Neural progenitor cell (in vitro differentiated cells): Measurements from ENCODE around the gene TAF11L10. TPM values are rescaled to one million over a fixed set of nuclear protein-coding genes. Genes with fewer than 3 reads are reported as not detected.
"Not testable (repeated sequence)": the region's sequence is repeated elsewhere in the genome, so short reads cannot be mapped to it uniquely, and the experiment has no call there.

ENCODE experiments used
- DNase-seq: peaks from one replicate; pipeline ENCODE4 v3.0.0-alpha.2; 2016; ENCODE audit warnings: low spot score
- H2AFZ ChIP-seq: fragments of 200-600 bp; sonication (generic); replicated peaks from 2 replicates; pipeline ENCODE4 v1.6.1; 2016; ENCODE audit warnings: antibody characterized with exemption
- H3F3A ChIP-seq: fragments of 200-600 bp; sonication (generic); 2 replicates; pipeline ENCODE4 v1.6.1; 2016; ENCODE audit warnings: antibody characterized with exemption, low read depth
- H3K27ac ChIP-seq: fragments of 200-600 bp; sonication (generic); 2 replicates; pipeline ENCODE4 v1.5.1; 2016; ENCODE audit warnings: mild to moderate bottlenecking
- H3K27me3 ChIP-seq: fragments of 200-600 bp; sonication (generic); 2 replicates; pipeline ENCODE4 v1.6.1; 2016; ENCODE audit warnings: mild to moderate bottlenecking, moderate library complexity
- H3K36me3 ChIP-seq: fragments of 200-600 bp; sonication (generic); 2 replicates; pipeline ENCODE4 v1.5.1; 2016
- H3K4me1 ChIP-seq: fragments of 200-600 bp; sonication (generic); 2 replicates; pipeline ENCODE4 v1.6.1; 2016; ENCODE audit warnings: mixed run types
- H3K4me2 ChIP-seq: fragments of 200-600 bp; sonication (generic); 2 replicates; pipeline ENCODE4 v1.6.1; 2016
- H3K4me3 ChIP-seq: fragments of 200-600 bp; sonication (generic); 2 replicates; pipeline ENCODE4 v1.5.1; 2016
- H3K79me2 ChIP-seq: fragments of 200-600 bp; sonication (generic); 2 replicates; pipeline ENCODE4 v1.6.1; 2016; ENCODE audit warnings: low read depth
- H3K9ac ChIP-seq: fragments of 200-600 bp; sonication (generic); 2 replicates; pipeline ENCODE4 v1.6.1; 2016
- H3K9me3 ChIP-seq: fragments of 200-600 bp; sonication (generic); 2 replicates; pipeline ENCODE4 v1.5.1; 2016; ENCODE audit warnings: low read depth
- H4K20me1 ChIP-seq: fragments of 200-600 bp; sonication (generic); 2 replicates; pipeline ENCODE4 v1.6.1; 2016; ENCODE audit warnings: low read depth
- H3K27ac Mint-ChIP-seq: 3 replicates; pipeline ENCODE4 v1.8.0; 2021; ENCODE audit warnings: mixed read lengths
- H3K27me3 Mint-ChIP-seq: 2 replicates; pipeline ENCODE4 v1.8.0; 2022; ENCODE audit warnings: low read depth, mild to moderate bottlenecking, inconsistent platforms, moderate library complexity, mixed read lengths; ENCODE audit not compliant: insufficient read depth
- H3K36me3 Mint-ChIP-seq: 3 replicates; pipeline ENCODE4 v1.8.0; 2021; ENCODE audit warnings: mixed read lengths
- H3K4me1 Mint-ChIP-seq: 3 replicates; pipeline ENCODE4 v1.8.0; 2021; ENCODE audit warnings: mixed read lengths
- H3K4me3 Mint-ChIP-seq: 3 replicates; pipeline ENCODE4 v1.8.0; 2021; ENCODE audit warnings: mild to moderate bottlenecking, moderate library complexity, mixed read lengths
- H3K9me3 Mint-ChIP-seq: 3 replicates; pipeline ENCODE4 v1.8.0; 2020; ENCODE audit warnings: mixed read lengths
- EZH2 ChIP-seq: fragments of 200-600 bp; sonication (generic); IDR thresholded peaks from 2 replicates; pipeline ENCODE4 v1.6.1; 2017; ENCODE audit warnings: antibody characterized with exemption, mild to moderate bottlenecking, moderate library complexity
- EZH2phosphoT487 ChIP-seq: fragments of 200-600 bp; sonication (generic); IDR thresholded peaks from 2 replicates; pipeline ENCODE4 v1.6.1; 2017; ENCODE audit warnings: antibody characterized with exemption
- total RNA-seq: library from RNA; depleted of rRNA; stranded (reverse); fragments of >200 nt; gene quantifications from 2 replicates; pipeline ENCODE4 v1.2.3, GENCODE V29; 2015; ENCODE audit warnings: low replicate concordance
- TF ChIP-seq, protein P1 (sequence below): fragments of 200-600 bp; sonication (generic); IDR thresholded peaks from 2 replicates; pipeline ENCODE4 v1.5.1; 2017; ENCODE audit warnings: antibody characterized with exemption, mild to moderate bottlenecking

Gene TAF11L10
- total RNA-seq, 1 donor from 2014 or later: not detected

DNA sequence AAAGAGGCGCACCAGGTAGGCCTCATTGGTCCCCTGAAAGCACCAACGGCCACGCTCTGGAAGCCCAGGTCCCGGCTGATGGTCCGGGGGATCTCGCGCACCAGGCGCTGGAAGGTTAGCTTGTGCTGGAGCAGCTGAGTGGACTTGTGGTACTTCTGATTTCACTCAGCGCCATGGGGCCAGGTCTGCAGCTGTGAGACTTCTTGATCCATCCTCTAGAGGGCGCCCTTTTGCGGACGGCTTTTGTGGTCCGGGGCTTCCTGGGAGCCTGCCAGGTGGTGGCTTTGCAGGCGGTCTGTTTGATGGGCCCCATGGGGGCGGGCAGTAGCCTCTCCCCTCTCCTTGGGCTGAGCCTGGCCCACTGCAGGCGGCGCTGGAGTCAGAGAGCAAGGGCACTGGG is 23.0 kb upstream of the TAF11L10 start:
- Histone ChIP-seq H2AFZ (no peak overlapping the region), H3K9me3 (no peaks in the 10 kb centered on the region), H3K4me2 (no peak overlapping the region), H3K27me3 (no peaks in the 10 kb centered on the region), H3K79me2 (no peaks in the 10 kb centered on the region), H4K20me1 (no peaks in the 10 kb centered on the region), H3F3A (no peaks in the 10 kb centered on the region), H3K27ac (no peak overlapping the region), H3K36me3 (no peaks in the 10 kb centered on the region), H3K4me1 (no peaks in the 10 kb centered on the region), H3K9ac (no peak overlapping the region), H3K4me3 (no peak overlapping the region)
- TF ChIP-seq EZH2phosphoT487 (no peak), EZH2 (no peak)
- TF ChIP-seq, protein P1, sequence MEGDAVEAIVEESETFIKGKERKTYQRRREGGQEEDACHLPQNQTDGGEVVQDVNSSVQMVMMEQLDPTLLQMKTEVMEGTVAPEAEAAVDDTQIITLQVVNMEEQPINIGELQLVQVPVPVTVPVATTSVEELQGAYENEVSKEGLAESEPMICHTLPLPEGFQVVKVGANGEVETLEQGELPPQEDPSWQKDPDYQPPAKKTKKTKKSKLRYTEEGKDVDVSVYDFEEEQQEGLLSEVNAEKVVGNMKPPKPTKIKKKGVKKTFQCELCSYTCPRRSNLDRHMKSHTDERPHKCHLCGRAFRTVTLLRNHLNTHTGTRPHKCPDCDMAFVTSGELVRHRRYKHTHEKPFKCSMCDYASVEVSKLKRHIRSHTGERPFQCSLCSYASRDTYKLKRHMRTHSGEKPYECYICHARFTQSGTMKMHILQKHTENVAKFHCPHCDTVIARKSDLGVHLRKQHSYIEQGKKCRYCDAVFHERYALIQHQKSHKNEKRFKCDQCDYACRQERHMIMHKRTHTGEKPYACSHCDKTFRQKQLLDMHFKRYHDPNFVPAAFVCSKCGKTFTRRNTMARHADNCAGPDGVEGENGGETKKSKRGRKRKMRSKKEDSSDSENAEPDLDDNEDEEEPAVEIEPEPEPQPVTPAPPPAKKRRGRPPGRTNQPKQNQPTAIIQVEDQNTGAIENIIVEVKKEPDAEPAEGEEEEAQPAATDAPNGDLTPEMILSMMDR: peak; percentile 48
- H3K4me1 Mint-ChIP-seq: no peaks in the 10 kb centered on the region
- H3K36me3 Mint-ChIP-seq: no peaks in the 10 kb centered on the region
- H3K4me3 Mint-ChIP-seq: no peak overlapping the region
- H3K9me3 Mint-ChIP-seq: no peaks in the 10 kb centered on the region
- DNase-seq: no peak
- no peak overlapping the region for H3K27ac Mint-ChIP-seq
- no peaks in the 10 kb centered on the region for H3K27me3 Mint-ChIP-seq

DNA sequence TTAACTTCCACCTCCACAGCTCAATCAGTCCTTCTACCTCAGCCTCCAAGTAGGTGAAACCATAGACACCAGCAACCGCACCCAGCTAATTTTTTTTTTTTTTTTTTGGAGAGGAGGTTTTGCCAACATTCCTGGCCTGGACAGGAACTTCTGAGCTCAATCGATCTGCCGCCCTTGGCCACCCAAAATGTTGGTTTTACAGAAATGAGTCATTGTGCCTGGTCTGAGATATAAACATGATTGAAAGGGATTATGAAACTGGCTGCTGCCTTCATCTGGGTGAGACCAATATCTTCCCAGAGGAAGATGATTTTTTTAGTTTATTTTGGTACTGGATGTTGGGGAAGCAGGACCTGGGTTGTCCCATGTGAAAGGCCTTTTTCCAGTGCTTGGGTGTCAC is 21.7 kb upstream of the TAF11L10 start:
- Histone ChIP-seq H3K27ac (no peak overlapping the region), H4K20me1 (no peaks in the 10 kb centered on the region), H3K79me2 (no peaks in the 10 kb centered on the region), H3K9me3 (no peaks in the 10 kb centered on the region), H3K27me3 (no peaks in the 10 kb centered on the region), H3K4me1 (no peaks in the 10 kb centered on the region), H3K9ac (no peak overlapping the region), H3F3A (no peaks in the 10 kb centered on the region), H2AFZ (no peak overlapping the region), H3K4me3 (no peak overlapping the region), H3K36me3 (no peaks in the 10 kb centered on the region), H3K4me2 (no peak overlapping the region)
- no peaks in the 10 kb centered on the region for H3K36me3 Mint-ChIP-seq
- H3K4me3 Mint-ChIP-seq: no peak overlapping the region
- no peaks in the 10 kb centered on the region for H3K27me3 Mint-ChIP-seq
- H3K4me1 Mint-ChIP-seq: no peaks in the 10 kb centered on the region
- DNase-seq: no peak
- TF ChIP-seq EZH2phosphoT487: no peak
- no peak for TF ChIP-seq EZH2
- TF ChIP-seq, protein P1: no peak
- H3K9me3 Mint-ChIP-seq: no peaks in the 10 kb centered on the region
- no peak overlapping the region for H3K27ac Mint-ChIP-seq

DNA sequence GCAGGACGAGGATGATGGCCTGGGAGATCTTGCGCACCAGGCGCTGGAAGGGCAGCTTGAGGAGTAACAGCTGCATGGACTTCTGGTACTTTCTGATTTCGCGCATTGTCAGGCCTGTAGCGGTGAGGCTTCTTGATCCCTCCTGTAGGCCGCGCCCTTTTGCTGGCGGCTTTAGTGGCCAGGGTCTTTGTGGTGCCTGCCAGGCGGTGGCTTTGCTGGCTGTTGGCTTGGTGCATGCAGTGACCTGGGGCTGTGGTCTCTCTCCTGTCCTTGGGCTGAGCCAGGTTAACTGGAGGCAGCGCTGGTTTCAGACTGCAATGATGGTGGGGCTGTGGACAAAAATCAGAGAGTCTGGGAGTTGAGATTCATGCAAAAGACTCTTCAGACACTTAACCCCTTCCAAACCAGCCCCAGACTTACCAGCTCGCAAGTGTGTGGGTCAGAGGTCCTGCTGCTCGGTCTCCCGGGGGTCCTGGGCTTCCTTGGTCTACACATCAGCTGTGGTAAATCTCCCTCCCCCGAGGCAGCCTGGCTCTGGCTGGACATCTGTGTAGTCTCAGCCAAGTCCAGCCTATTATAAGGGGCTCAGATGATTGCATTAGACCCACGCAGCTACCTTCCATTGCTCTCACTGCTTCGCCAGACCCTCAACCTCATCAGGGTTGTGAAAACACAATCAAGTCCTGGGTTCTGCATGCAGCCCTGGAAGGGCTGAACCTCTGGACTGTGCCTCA is 17.4 kb upstream of the TAF11L10 start:
- H3K36me3 Mint-ChIP-seq: no peaks in the 10 kb centered on the region
- no peaks in the 10 kb centered on the region for H3K9me3 Mint-ChIP-seq
- H3K4me3 Mint-ChIP-seq: no peak overlapping the region
- H3K79me2 ChIP-seq: no peaks in the 10 kb centered on the region
- H3K9ac ChIP-seq: no peak overlapping the region
- H3K27ac Mint-ChIP-seq: no peak overlapping the region
- H3K36me3 ChIP-seq: no peaks in the 10 kb centered on the region
- H3K27me3 Mint-ChIP-seq: no peaks in the 10 kb centered on the region
- no peaks in the 10 kb centered on the region for H3K4me1 ChIP-seq
- no peak overlapping the region for H3K27ac ChIP-seq
- no peaks in the 10 kb centered on the region for H4K20me1 ChIP-seq
- DNase-seq: no peak
- H3K4me3 ChIP-seq: no peak overlapping the region
- no peak overlapping the region for H2AFZ ChIP-seq
- no peak for TF ChIP-seq EZH2
- TF ChIP-seq, protein P1: no peak
- no peaks in the 10 kb centered on the region for H3F3A ChIP-seq
- H3K4me2 ChIP-seq: no peak overlapping the region
- no peaks in the 10 kb centered on the region for H3K9me3 ChIP-seq
- H3K4me1 Mint-ChIP-seq: no peaks in the 10 kb centered on the region
- no peaks in the 10 kb centered on the region for H3K27me3 ChIP-seq

DNA sequence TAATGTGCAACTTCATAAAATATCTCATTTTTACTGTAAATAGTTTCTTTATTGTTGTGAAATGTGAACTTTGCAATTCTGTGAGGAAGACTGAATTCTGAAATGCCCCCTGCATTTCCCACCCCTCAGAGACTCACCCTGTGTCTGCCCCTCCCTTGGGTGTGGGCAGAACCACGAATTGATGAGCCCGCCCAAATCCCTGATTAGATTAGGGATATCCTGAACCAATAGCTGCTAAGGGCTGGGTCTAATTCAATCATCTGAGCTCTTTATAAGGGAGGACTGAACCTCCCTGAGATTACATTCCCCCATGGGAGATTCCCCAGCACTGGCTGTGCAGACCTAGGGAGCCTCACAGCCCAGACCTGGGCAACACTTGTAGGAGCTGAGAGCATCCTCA is 12.5 kb upstream of the TAF11L10 start, which contains the start of gene TAF11L12:
TSS of gene TAF11L12 (plus strand) at position 301 of the 400 bp plus-strand sequence.
- not testable (repeated sequence) for H3K4me3 Mint-ChIP-seq, H3K36me3 Mint-ChIP-seq, H3K9me3 Mint-ChIP-seq, H3K27me3 Mint-ChIP-seq, H3K9me3 ChIP-seq, H3K27me3 ChIP-seq, H3K4me3 ChIP-seq, H3K27ac ChIP-seq, H3F3A ChIP-seq, H2AFZ ChIP-seq, H3K79me2 ChIP-seq, H3K4me1 Mint-ChIP-seq, H3K4me2 ChIP-seq, H4K20me1 ChIP-seq, H3K9ac ChIP-seq, H3K36me3 ChIP-seq, DNase-seq, H3K4me1 ChIP-seq
- H3K27ac Mint-ChIP-seq: peak within 1 kb of the TSS; percentile 42

DNA sequence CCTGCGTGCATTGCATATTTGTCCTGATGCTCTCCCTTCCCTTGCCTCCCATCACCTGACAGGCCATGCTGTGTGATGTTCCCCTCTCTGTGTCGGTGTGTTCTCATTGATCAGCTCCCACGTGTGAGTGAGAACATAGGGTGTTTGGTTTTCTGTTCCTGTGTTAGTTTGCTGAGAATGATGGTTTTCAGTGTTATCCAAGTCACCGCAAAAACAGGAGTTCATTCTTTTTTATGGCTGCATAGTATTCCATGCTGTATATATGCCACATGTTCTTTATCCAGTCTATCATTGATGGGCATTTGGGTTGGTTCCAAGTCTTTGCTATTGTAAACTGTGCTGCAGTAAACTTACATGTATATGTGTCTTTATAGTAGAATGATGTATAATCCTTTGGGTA is 9.8 kb upstream of the TAF11L10 start:
- H3K9me3 ChIP-seq, H2AFZ ChIP-seq, H3K27me3 Mint-ChIP-seq, DNase-seq, H3K4me2 ChIP-seq, H3K36me3 Mint-ChIP-seq, H3F3A ChIP-seq, H3K27ac Mint-ChIP-seq, H3K27me3 ChIP-seq, H4K20me1 ChIP-seq, H3K36me3 ChIP-seq, H3K4me3 ChIP-seq, H3K9ac ChIP-seq, H3K4me1 Mint-ChIP-seq, H3K4me1 ChIP-seq, H3K9me3 Mint-ChIP-seq, H3K4me3 Mint-ChIP-seq, H3K79me2 ChIP-seq, H3K27ac ChIP-seq: not testable (repeated sequence)
